HepG2 (cell line): ENCODE data around the gene SS18L1. TPM values are rescaled to one million over a fixed set of nuclear protein-coding genes. Genes with fewer than 3 reads are reported as not detected.

Experiments
- ATAC-seq: fragments of 200-7000 bp; cut with Tn5 transposase; 3 replicates; pipeline ENCODE4 v1.9.1; 2020; ENCODE audit warnings: mild to moderate bottlenecking, moderate library complexity
- BruUV-seq: library from RNA; stranded (reverse); fragments of 400-500 nt; replicated peaks from 2 replicates; lab custom pipeline; 2021; lab: Mats Ljungman, UMichigan
- CTCF ChIA-PET: fragments of 300-600 bp; formaldehyde crosslinking; extraction: SDS; loops from one replicate; lab custom pipeline; 2021; ENCODE audit warnings: low total read pairs, inconsistent platforms, low intra/inter-chr PET ratio; lab: Yijun Ruan, JAX
- POLR2A ChIA-PET: fragments of 350-600 bp; sonication (Branson Sonifier 250); formaldehyde crosslinking; loops from one replicate; lab custom pipeline; 2020; ENCODE audit warnings: antibody characterized with exemption, inconsistent platforms; lab: Yijun Ruan, JAX
- DNase-seq: peaks from one replicate; pipeline ENCODE4 v3.0.0-alpha.2; 2015; ENCODE audit warnings: low spot score
- FAIRE-seq: peaks from 3 replicates; lab custom pipeline; 2011; peaks lifted over from hg19 to GRCh38; lab: Jason Lieb, UNC
- H2AFZ ChIP-seq: one replicate; pipeline ENCODE4 v1.6.1; 2011; ENCODE audit warnings: low read length, inconsistent platforms
- H3K27ac ChIP-seq: fragments of 300-600 bp; 3 replicates; pipeline ENCODE4 v1.8.0; 2011; ENCODE audit warnings: mixed run types, mild to moderate bottlenecking, mixed read lengths, low read length, inconsistent platforms; ENCODE audit not compliant: insufficient read depth; ENCODE audit errors: extremely low read length
- H3K27me3 ChIP-seq, 2 experiments: fragments of 200-600 bp in 1 of 2; 2 replicates in 1 of 2; 3 replicates in 1 of 2; pipeline versions ENCODE4 v1.6.0 to v1.8.0; 2011; ENCODE audit warnings: low read length in 2 of 2, mild to moderate bottlenecking in 2 of 2, moderate library complexity in 2 of 2, inconsistent platforms in 1 of 2; ENCODE audit not compliant: insufficient read depth in 2 of 2, control insufficient read depth in 1 of 2
- H3K36me3 ChIP-seq, 2 experiments: fragments of 200-600 bp in 1 of 2; replicated peaks in 1 of 2; 2 replicates in 1 of 2; 3 replicates in 1 of 2; pipeline versions ENCODE4 v1.5.1 to v1.8.0; 2011; ENCODE audit warnings: low read length in 2 of 2, inconsistent platforms in 1 of 2; ENCODE audit not compliant: insufficient read depth in 2 of 2, control insufficient read depth in 1 of 2
- H3K4me1 ChIP-seq: 2 replicates; pipeline ENCODE4 v1.5.1; 2012; ENCODE audit warnings: low read length, inconsistent platforms; ENCODE audit not compliant: insufficient read depth
- H3K4me2 ChIP-seq: 2 replicates; pipeline ENCODE4 v1.6.0; 2011; ENCODE audit warnings: low read depth, low read length, inconsistent platforms
- H3K4me3 ChIP-seq, 3 experiments: fragments of 200-600 bp in 1 of 3; sonication (generic), shearing (Covaris generic) in 1 of 3; replicated peaks in 1 of 3; 2 replicates each; pipeline ENCODE4 v1.5.1; 2011 to 2016; ENCODE audit warnings: low read length in 3 of 3, inconsistent platforms in 2 of 3, low read depth in 2 of 3, mild to moderate bottlenecking in 2 of 3, control low read depth in 1 of 3, mixed read lengths in 1 of 3; ENCODE audit not compliant: insufficient read depth in 1 of 3
- H3K79me2 ChIP-seq: one replicate; pipeline ENCODE4 v1.6.1; 2011; ENCODE audit warnings: low read length, inconsistent platforms; ENCODE audit not compliant: insufficient read depth
- H3K9ac ChIP-seq: 2 replicates; pipeline ENCODE4 v1.6.0; 2011; ENCODE audit warnings: mild to moderate bottlenecking, low read depth, low read length, inconsistent platforms; ENCODE audit not compliant: insufficient read depth
- H3K9me3 ChIP-seq: 2 replicates; pipeline ENCODE4 v1.5.1; 2012; ENCODE audit warnings: mild to moderate bottlenecking, low read length
- H4K20me1 ChIP-seq: 2 replicates; pipeline ENCODE4 v1.6.0; 2011; ENCODE audit warnings: inconsistent platforms, mild to moderate bottlenecking, low read length, moderate library complexity; ENCODE audit not compliant: insufficient read depth
- EEA1 ChIP-seq: sonication (generic); formaldehyde crosslinking; IDR thresholded peaks from 2 replicates; pipeline ENCODE4 v1.5.1; 2020; ENCODE audit warnings: mild to moderate bottlenecking, missing genetic modification reagents, borderline replicate concordance
- FOXA1 ChIP-seq, 2 experiments: fragments of 450-650 bp in 1 of 2; sonication (generic) in 1 of 2; formaldehyde crosslinking in 1 of 2; IDR thresholded peaks; 2 replicates each; pipeline versions ENCODE4 v1.4.0 to v1.6.1; 2016 to 2020; ENCODE audit warnings: missing genetic modification reagents in 1 of 2
- FOXK2 ChIP-seq: fragments of 450-650 bp; IDR thresholded peaks from 2 replicates; pipeline ENCODE4 v1.6.1; 2016
- FOXP1 ChIP-seq, 2 experiments: fragments of 450-650 bp in 1 of 2; IDR thresholded peaks; 2 replicates each; pipeline ENCODE4 v1.6.1; 2017 to 2018; ENCODE audit warnings: antibody characterized with exemption in 1 of 2
- IKZF1 ChIP-seq: fragments of 450-650 bp; IDR thresholded peaks from 2 replicates; pipeline ENCODE4 v1.7.1; 2016
- KDM6A ChIP-seq: IDR thresholded peaks from 2 replicates; pipeline ENCODE4 v1.6.1; 2016; ENCODE audit warnings: low read depth
- KLF11 ChIP-seq: IDR thresholded peaks from 2 replicates; pipeline ENCODE4 v1.6.1; 2016; ENCODE audit warnings: missing compliant biosample characterization
- MAZ ChIP-seq, 2 experiments: sonication (generic) in 1 of 2; formaldehyde crosslinking in 1 of 2; IDR thresholded peaks; 2 replicates each; pipeline versions ENCODE4 v1.5.0 to v1.6.1; 2012 to 2020; ENCODE audit warnings: low read depth in 2 of 2, mild to moderate bottlenecking in 2 of 2, borderline replicate concordance in 1 of 2, improper control_type of control experiment in 1 of 2, low read length in 1 of 2, missing genetic modification reagents in 1 of 2, moderate library complexity in 1 of 2
- NBN ChIP-seq: fragments of 450-650 bp; conservative IDR thresholded peaks from 2 replicates; pipeline ENCODE4 v1.6.1; 2017
- NONO ChIP-seq, 2 experiments: fragments of 450-650 bp in 1 of 2; sonication (generic) in 1 of 2; formaldehyde crosslinking in 1 of 2; IDR thresholded peaks in 1 of 2; conservative IDR thresholded peaks in 1 of 2; 2 replicates each; pipeline versions ENCODE4 v1.6.1 to v1.8.0; 2017 to 2022; ENCODE audit warnings: mild to moderate bottlenecking in 1 of 2, missing genetic modification reagents in 1 of 2, moderate library complexity in 1 of 2
- RAD51 ChIP-seq: fragments of 450-650 bp; IDR thresholded peaks from 2 replicates; pipeline ENCODE4 v1.6.1; 2016; ENCODE audit warnings: borderline replicate concordance
- SOX6 ChIP-seq, 2 experiments: fragments of 450-650 bp in 1 of 2; sonication (generic) in 1 of 2; formaldehyde crosslinking in 1 of 2; IDR thresholded peaks; 2 replicates each; pipeline versions ENCODE4 v1.4.0 to v1.6.1; 2017 to 2020; ENCODE audit warnings: antibody characterized with exemption in 1 of 2, mild to moderate bottlenecking in 1 of 2, missing genetic modification reagents in 1 of 2
- TRIM22 ChIP-seq: fragments of 450-650 bp; IDR thresholded peaks from 2 replicates; pipeline ENCODE4 v1.6.1; 2017
- ZNF207 ChIP-seq: fragments of 450-650 bp; IDR thresholded peaks from 2 replicates; pipeline ENCODE4 v1.6.1; 2016; ENCODE audit warnings: antibody characterized with exemption, borderline replicate concordance
- ZNF282 ChIP-seq: fragments of 450-650 bp; IDR thresholded peaks from 2 replicates; pipeline ENCODE4 v1.6.1; 2018; ENCODE audit not compliant: partially characterized antibody
- ZNF501 ChIP-seq: sonication (generic); formaldehyde crosslinking; IDR thresholded peaks from 2 replicates; pipeline ENCODE4 v1.5.1; 2020; ENCODE audit warnings: mild to moderate bottlenecking, moderate library complexity, missing genetic modification reagents
- ZNF678 ChIP-seq: sonication (generic); formaldehyde crosslinking; IDR thresholded peaks from 2 replicates; pipeline ENCODE4 v1.4.0; 2020; ENCODE audit warnings: mild to moderate bottlenecking, missing genetic modification reagents
- WGBS: methylation state at CpG from one replicate; pipeline ENCODE4 v1.1.6; 2017; ENCODE audit warnings: low lambda C conversion rate; 5-methylcytosine and 5-hydroxymethylcytosine counted together
- in situ Hi-C: cut with HindIII; loops from 2 replicates; pipeline ENCODE4 v1.10.0; 2017; ENCODE audit warnings: low pct_unique_long_range_greater_than_20kb; ENCODE audit not compliant: extremely low pct_ligation_motif_present
- intact Hi-C: fragments of 100-400 bp; cut with micrococcal nuclease; formaldehyde crosslinking; loops from one replicate; pipeline ENCODE4 v1.10.0; 2022; ENCODE audit not compliant: unreplicated experiment
- polyA plus RNA-seq, 8 experiments: library from polyadenylated mRNA; depleted of rRNA in 3 of 8; stranded (reverse) in 7 of 8; unstranded in 1 of 8; fragments of >200 nt; fragmentation: Illumina TruSeq in 4 of 8; extraction: Trizol in 4 of 8; gene quantifications; 2 replicates each; pipeline versions ENCODE4 v1.2.1 to v1.2.3, GENCODE V29; 2011 to 2016; ENCODE audit warnings: low read depth in 4 of 8, missing spikeins in 1 of 8, mixed read lengths in 1 of 8; ENCODE audit not compliant: insufficient read depth in 1 of 8
- total RNA-seq, 5 experiments: library from RNA; depleted of rRNA; stranded (reverse); fragments of >200 nt; fragmentation: Illumina TruSeq; extraction: Trizol; gene quantifications; 2 replicates each; pipeline ENCODE4 v1.2.3, GENCODE V29; 2016; ENCODE audit warnings: low read depth in 1 of 5

SS18L1 gene
- total and polyA plus RNA-seq, 2 of the 13 experiments (the other 11 are each of a cell fraction or from before 2014, with no cell fraction given) = 17.8 to 27.6 TPM

- no peak overlapping the region for H3K9ac ChIP-seq
- ChIA-PET POLR2A (no interaction called here), CTCF (no interaction called here)
- H3K79me2 ChIP-seq = no peaks in the 10 kb centered on the region
- ATAC-seq (no peak), DNase-seq (no peak), FAIRE-seq (peak; percentile 48)
- intact Hi-C loops (no loop called here), in situ Hi-C loops (no loop called here)
- no TSS peak for BruUV-seq
- peaks cover 3% of the 10 kb centered on the region; the same call in 1 of the 2 replicates for H4K20me1 ChIP-seq
- no peak overlapping the region for H3K4me3 ChIP-seq
- 17% methylated on average over 4 of the region's 4 CpGs for WGBS
- no peaks in the 10 kb centered on the region for H3K36me3 ChIP-seq
- H3K4me1 ChIP-seq = peaks cover 21% of the 10 kb centered on the region
- peaks cover 28 to 52% of the 10 kb centered on the region in 2 experiments for H3K27me3 ChIP-seq
- H3K27ac ChIP-seq = no peak overlapping the region
- H3K9me3 ChIP-seq = no peaks in the 10 kb centered on the region
- H2AFZ ChIP-seq = no peak overlapping the region
- TF ChIP-seq KDM6A = no peak
- peak; percentile 72; the same call in 1 of the 2 replicates for TF ChIP-seq NBN
- TF ChIP-seq ZNF282 = peak; percentile 89
- 0 out of 2 replicates have a peak, but pooled peaks have one; percentile 63 for TF ChIP-seq NONO (IDR thresholded peaks at IDR 0.05)
- TF ChIP-seq NONO (CRISPR knock-in tag; conservative IDR thresholded peaks at IDR 0.05) = no peak
- TF ChIP-seq SOX6 (IDR thresholded peaks at IDR 0.05) = 0 out of 2 replicates have a peak, but pooled peaks have one; percentile 35
- no peak for TF ChIP-seq SOX6 (CRISPR knock-in tag; IDR thresholded peaks at IDR 0.05)
- peak; percentile 23; the same call in 1 of the 2 replicates for TF ChIP-seq RAD51
- TF ChIP-seq FOXP1 (IDR thresholded peaks at IDR 0.05) = peak; percentile 76; the same call in 1 of the 2 replicates
- TF ChIP-seq FOXP1 (CRISPR knock-in tag; IDR thresholded peaks at IDR 0.05) = no peak
- peak; percentile 41; the same call in 1 of the 2 replicates for TF ChIP-seq FOXA1 (IDR thresholded peaks at IDR 0.05)
- no peak for TF ChIP-seq FOXA1 (CRISPR knock-in tag; IDR thresholded peaks at IDR 0.05)
- TF ChIP-seq MAZ (IDR thresholded peaks at IDR 0.05; ENCODE audit: borderline replicate concordance, low read depth, low read length) = no peak
- TF ChIP-seq MAZ (CRISPR knock-in tag; IDR thresholded peaks at IDR 0.05; ENCODE audit: low read depth) = no peak
- TF ChIP-seq IKZF1 = 0 out of 2 replicates have a peak, but pooled peaks have one; percentile 53
- 0 out of 2 replicates have a peak, but pooled peaks have one; percentile 12 for TF ChIP-seq TRIM22
- no peak for TF ChIP-seq KLF11 (CRISPR knock-in tag)
- TF ChIP-seq ZNF207 = peak; percentile 45; the same call in 1 of the 2 replicates
- TF ChIP-seq FOXK2 = peak; percentile 27; the same call in 1 of the 2 replicates
- TF ChIP-seq ZNF501 (CRISPR knock-in tag) = no peak
- no peak for TF ChIP-seq ZNF678
- TF ChIP-seq EEA1 = no peak
- H3K4me2 ChIP-seq = no peak overlapping the region
These were observed 86.1 kb downstream of the SS18L1 start for GRCh38 chr20:62229667-62230066.
